Neural cell (in vitro differentiated cells): ENCODE measurements around the gene TMEM89.

Experiments used
- CTCF ChIP-seq: fragments of 450-650 bp; IDR thresholded peaks from 2 replicates; pipeline ENCODE4 v1.5.1; 2014; ENCODE audit warnings: antibody characterized with exemption, mild to moderate bottlenecking, moderate library complexity; ENCODE audit not compliant: poor library complexity, severe bottlenecking
- EP300 ChIP-seq: fragments of 450-650 bp; conservative IDR thresholded peaks from 2 replicates; pipeline ENCODE4 v1.6.1; 2014; ENCODE audit warnings: antibody characterized with exemption, mild to moderate bottlenecking, moderate library complexity; ENCODE audit not compliant: poor library complexity, severe bottlenecking
- POLR2AphosphoS5 ChIP-seq: IDR thresholded peaks from 2 replicates; pipeline ENCODE4 v1.6.1; 2012
- RAD21 ChIP-seq: fragments of 450-650 bp; conservative IDR thresholded peaks from 2 replicates; pipeline ENCODE4 v1.6.1; 2014; ENCODE audit warnings: antibody characterized with exemption, mild to moderate bottlenecking, moderate library complexity

- TF ChIP-seq POLR2AphosphoS5, result no peak
- no peak for TF ChIP-seq CTCF
- TF ChIP-seq RAD21, result no peak
- TF ChIP-seq EP300, result no peak
Observed at GRCh38 chr3:48584836-48585235, 36.7 kb downstream of the TMEM89 start.
